ENCODE results near the gene VWA5B1. TPM values are rescaled to one million over a fixed set of nuclear protein-coding genes. Genes with fewer than 3 reads are reported as not detected.

VWA5B1 gene
- total and polyA plus RNA-seq, 9 donors: 0.04 to 0.65 (median 0.26) TPM

- no peak for DNase-seq
- Histone ChIP-seq H3K36me3 (ENCODE audit: control insufficient read depth, insufficient read depth, low read length) (no peaks in the 10 kb centered on the region), H3K27me3 (ENCODE audit: control insufficient read depth, insufficient read depth, low read length) (peaks cover 8% of the 10 kb centered on the region), H3K27ac (ENCODE audit: low read length) (no peak overlapping the region), H3K4me1 (ENCODE audit: control insufficient read depth, insufficient read depth, low read length) (peaks cover 25% of the 10 kb centered on the region), H3K9me3 (replicated peaks; ENCODE audit: control insufficient read depth, low read depth, low read length) (no peaks in the 10 kb centered on the region), H3K4me3 (ENCODE audit: low read length) (no peak overlapping the region)
- WGBS (ENCODE audit: insufficient coverage): 75% methylated on average over 11 of the region's 14 CpGs
Observed at GRCh38 chr1:20355101-20355827, 64.6 kb downstream of the VWA5B1 start.

DNA sequence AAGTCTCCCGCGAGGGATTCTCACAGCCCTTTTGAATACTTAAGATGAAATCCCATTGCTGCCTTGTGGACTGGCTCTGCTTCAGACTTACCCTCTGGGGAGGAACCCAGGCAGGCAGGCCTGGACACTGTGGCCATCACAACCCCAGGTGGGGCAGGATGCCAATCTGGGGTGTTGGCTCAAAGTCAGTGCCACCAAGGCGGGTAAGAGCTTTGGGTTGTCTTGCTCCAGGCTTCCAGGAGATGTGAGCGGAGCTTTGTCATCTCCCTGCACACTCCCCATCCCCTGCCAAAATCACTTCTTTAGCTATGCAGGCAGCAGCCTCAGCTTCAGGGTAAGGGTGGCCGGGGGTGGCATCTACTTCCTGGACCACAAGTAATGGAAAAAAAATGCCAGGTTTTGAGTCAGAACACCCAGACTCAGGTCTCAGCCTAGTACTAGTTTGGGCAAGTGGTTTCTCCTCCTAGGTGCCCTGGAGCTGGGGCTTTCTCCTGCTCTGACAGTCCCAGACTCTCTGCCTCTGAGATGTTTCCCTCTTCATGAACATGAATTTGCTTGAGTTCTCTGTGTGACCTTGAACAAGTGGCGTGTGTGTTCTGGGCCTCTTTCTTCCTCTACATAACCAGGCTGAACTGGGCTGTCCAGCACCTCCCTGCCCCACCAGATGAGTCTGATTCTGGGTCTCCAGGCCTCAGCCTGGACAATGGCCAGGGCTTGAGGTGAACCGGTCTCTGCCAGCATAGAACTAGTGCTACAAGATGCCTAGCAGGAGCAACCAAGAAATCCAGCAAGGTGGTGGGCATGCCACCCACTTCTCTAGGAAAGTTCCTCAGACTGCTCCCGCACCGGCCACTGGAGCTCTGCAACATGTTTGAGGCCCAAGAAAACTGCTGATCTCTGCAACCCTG is 65.4 kb downstream of the VWA5B1 start:
- Histone ChIP-seq H3K4me3 (ENCODE audit: low read length) (no peak overlapping the region), H3K27me3 (ENCODE audit: control insufficient read depth, insufficient read depth, low read length) (peaks cover 10% of the 10 kb centered on the region), H3K9me3 (replicated peaks; ENCODE audit: control insufficient read depth, low read depth, low read length) (no peaks in the 10 kb centered on the region), H3K36me3 (ENCODE audit: control insufficient read depth, insufficient read depth, low read length) (no peaks in the 10 kb centered on the region), H3K4me1 (ENCODE audit: control insufficient read depth, insufficient read depth, low read length) (peaks cover 28% of the 10 kb centered on the region), H3K27ac (ENCODE audit: low read length) (no peak overlapping the region)
- DNase-seq: no peak
- 88% methylated on average over 5 of the region's 9 CpGs for WGBS (ENCODE audit: insufficient coverage)

DNA sequence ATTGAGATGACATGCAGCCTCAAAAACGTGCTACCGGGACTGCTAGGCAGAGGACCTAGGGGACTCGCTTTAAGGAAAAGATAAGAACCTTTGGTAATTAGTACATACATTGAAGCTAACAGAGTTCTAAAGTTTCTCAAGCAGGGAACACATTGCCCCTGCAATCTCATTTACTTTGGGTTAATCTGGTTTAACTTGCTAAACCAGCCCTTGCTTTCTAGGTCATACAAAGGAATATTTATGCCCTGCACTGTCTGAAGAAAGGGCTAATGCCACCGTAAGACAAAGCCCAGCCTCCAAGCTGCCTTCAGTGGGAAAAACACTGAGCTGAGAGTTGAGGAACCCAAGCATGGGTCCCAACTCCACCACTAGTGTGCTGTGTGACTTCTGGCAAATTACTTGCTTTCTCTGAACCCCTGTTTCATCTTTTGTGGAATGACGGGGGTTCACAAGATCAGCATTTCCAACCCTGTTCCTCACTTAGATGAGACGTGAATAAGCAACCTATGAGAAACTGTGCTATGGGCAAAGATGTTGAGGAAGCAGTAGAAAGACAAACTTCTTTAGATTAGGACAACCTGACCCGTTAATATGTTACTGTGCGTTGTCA is 66.3 kb downstream of the VWA5B1 start:
- no peak for DNase-seq
- WGBS (ENCODE audit: insufficient coverage): 75% methylated on average over 3 of the region's 8 CpGs
- Histone ChIP-seq H3K27ac (ENCODE audit: low read length) (no peak overlapping the region), H3K4me3 (ENCODE audit: low read length) (no peak overlapping the region), H3K36me3 (ENCODE audit: control insufficient read depth, insufficient read depth, low read length) (no peaks in the 10 kb centered on the region), H3K4me1 (ENCODE audit: control insufficient read depth, insufficient read depth, low read length) (peaks cover 36% of the 10 kb centered on the region), H3K27me3 (ENCODE audit: control insufficient read depth, insufficient read depth, low read length) (peaks cover 12% of the 10 kb centered on the region), H3K9me3 (replicated peaks; ENCODE audit: control insufficient read depth, low read depth, low read length) (no peaks in the 10 kb centered on the region)

DNA sequence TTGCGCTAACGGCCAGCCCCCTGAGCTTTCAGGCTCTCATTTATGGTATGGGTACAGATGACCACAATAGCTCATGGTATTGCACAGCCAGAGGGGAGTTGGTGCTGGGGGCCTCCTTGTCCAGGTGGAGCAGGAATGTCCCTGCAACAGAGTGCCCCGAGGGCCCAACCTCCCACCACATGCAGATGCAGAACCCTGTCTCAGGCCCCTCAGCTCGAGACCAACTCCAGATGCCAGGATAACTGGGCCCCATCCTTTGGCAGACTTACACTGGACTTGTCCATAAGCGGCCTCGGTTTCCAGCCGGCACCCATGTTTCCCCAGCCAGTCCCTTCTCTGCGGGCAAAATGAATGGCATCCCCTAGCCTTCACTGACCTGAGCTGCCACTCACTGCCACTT is 67.1 kb downstream of the VWA5B1 start:
- peaks cover 37% of the 10 kb centered on the region for H3K4me1 ChIP-seq (ENCODE audit: control insufficient read depth, insufficient read depth, low read length)
- DNase-seq: no peak
- H3K9me3 ChIP-seq (replicated peaks; ENCODE audit: control insufficient read depth, low read depth, low read length): no peaks in the 10 kb centered on the region
- whole genome bisulfite sequencing (ENCODE audit: insufficient coverage): 84% methylated on average over 6 of the region's 8 CpGs
- H3K27me3 ChIP-seq (ENCODE audit: control insufficient read depth, insufficient read depth, low read length): peaks cover 13% of the 10 kb centered on the region
- H3K27ac ChIP-seq (ENCODE audit: low read length): no peak overlapping the region
- no peak overlapping the region for H3K4me3 ChIP-seq (ENCODE audit: low read length)
- H3K36me3 ChIP-seq (ENCODE audit: control insufficient read depth, insufficient read depth, low read length): no peaks in the 10 kb centered on the region

- no peaks in the 10 kb centered on the region for H3K36me3 ChIP-seq (ENCODE audit: control insufficient read depth, insufficient read depth, low read length)
- H3K4me3 ChIP-seq (ENCODE audit: low read length): no peak overlapping the region
- peaks cover 15% of the 10 kb centered on the region for H3K27me3 ChIP-seq (ENCODE audit: control insufficient read depth, insufficient read depth, low read length)
- no peaks in the 10 kb centered on the region for H3K9me3 ChIP-seq (replicated peaks; ENCODE audit: control insufficient read depth, low read depth, low read length)
- peaks cover 37% of the 10 kb centered on the region for H3K4me1 ChIP-seq (ENCODE audit: control insufficient read depth, insufficient read depth, low read length)
- 22% methylated on average over 12 of the region's 12 CpGs for WGBS (ENCODE audit: insufficient coverage)
- no peak overlapping the region for H3K27ac ChIP-seq (ENCODE audit: low read length)
- DNase-seq: peak; percentile 80
Observed at GRCh38 chr1:20358761-20359263, 68.1 kb downstream of the VWA5B1 start.

GRCh38 chr1:20359451-20360330 is 69.0 kb downstream of the VWA5B1 start:
- WGBS (ENCODE audit: insufficient coverage): 62% methylated on average over 11 of the region's 15 CpGs
- Histone ChIP-seq H3K4me1 (ENCODE audit: control insufficient read depth, insufficient read depth, low read length) (peaks cover 39% of the 10 kb centered on the region), H3K9me3 (replicated peaks; ENCODE audit: control insufficient read depth, low read depth, low read length) (no peaks in the 10 kb centered on the region), H3K27me3 (ENCODE audit: control insufficient read depth, insufficient read depth, low read length) (peaks cover 18% of the 10 kb centered on the region), H3K27ac (ENCODE audit: low read length) (no peak overlapping the region), H3K4me3 (ENCODE audit: low read length) (no peak overlapping the region), H3K36me3 (ENCODE audit: control insufficient read depth, insufficient read depth, low read length) (no peaks in the 10 kb centered on the region)
- no peak for DNase-seq

DNA sequence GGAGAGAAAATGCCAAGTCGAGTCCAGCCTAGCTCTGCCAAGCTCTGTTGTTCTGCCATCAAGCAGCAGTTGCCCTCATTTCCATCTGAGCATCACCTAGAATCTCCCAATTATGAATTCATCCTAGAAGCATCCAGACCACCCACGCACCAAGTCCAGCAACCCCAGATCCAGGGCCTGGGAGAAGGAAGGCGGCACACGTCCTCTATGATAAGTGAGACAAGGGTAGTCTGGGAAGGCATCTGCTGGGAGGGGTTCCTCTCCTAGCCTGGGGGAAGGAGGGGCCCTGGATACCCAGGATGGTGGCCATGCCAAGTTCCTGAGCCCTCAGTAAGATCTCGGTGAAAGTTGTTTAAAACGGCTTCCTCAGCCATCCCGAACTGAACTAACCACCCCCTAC is 70.7 kb downstream of the VWA5B1 start:
- peak; percentile 29 for DNase-seq
- peaks cover 34% of the 10 kb centered on the region for H3K27me3 ChIP-seq (ENCODE audit: control insufficient read depth, insufficient read depth, low read length)
- H3K4me3 ChIP-seq (ENCODE audit: low read length): no peak overlapping the region
- peaks cover 56% of the 10 kb centered on the region for H3K4me1 ChIP-seq (ENCODE audit: control insufficient read depth, insufficient read depth, low read length)
- H3K9me3 ChIP-seq (replicated peaks; ENCODE audit: control insufficient read depth, low read depth, low read length): no peaks in the 10 kb centered on the region
- H3K27ac ChIP-seq (ENCODE audit: low read length): no peak overlapping the region
- no peaks in the 10 kb centered on the region for H3K36me3 ChIP-seq (ENCODE audit: control insufficient read depth, insufficient read depth, low read length)
- 69% methylated on average over 4 of the region's 7 CpGs for WGBS (ENCODE audit: insufficient coverage)

- peaks cover 57% of the 10 kb centered on the region for H3K4me1 ChIP-seq (ENCODE audit: control insufficient read depth, insufficient read depth, low read length)
- H3K4me3 ChIP-seq (ENCODE audit: low read length): no peak overlapping the region
- WGBS (ENCODE audit: insufficient coverage): 11% methylated on average over 6 of the region's 8 CpGs
- H3K27ac ChIP-seq (ENCODE audit: low read length): no peak overlapping the region
- H3K9me3 ChIP-seq (replicated peaks; ENCODE audit: control insufficient read depth, low read depth, low read length): no peaks in the 10 kb centered on the region
- peak; percentile 45 for DNase-seq
- no peaks in the 10 kb centered on the region for H3K36me3 ChIP-seq (ENCODE audit: control insufficient read depth, insufficient read depth, low read length)
- H3K27me3 ChIP-seq (ENCODE audit: control insufficient read depth, insufficient read depth, low read length): peaks cover 38% of the 10 kb centered on the region
Observed at GRCh38 chr1:20361805-20362381, 71.2 kb downstream of the VWA5B1 start.

GRCh38 chr1:20362856-20363255 is 72.2 kb downstream of the VWA5B1 start:
- Histone ChIP-seq H3K36me3 (ENCODE audit: control insufficient read depth, insufficient read depth, low read length) (no peaks in the 10 kb centered on the region), H3K4me1 (ENCODE audit: control insufficient read depth, insufficient read depth, low read length) (peaks cover 56% of the 10 kb centered on the region), H3K9me3 (replicated peaks; ENCODE audit: control insufficient read depth, low read depth, low read length) (no peaks in the 10 kb centered on the region), H3K27ac (ENCODE audit: low read length) (no peak overlapping the region), H3K27me3 (ENCODE audit: control insufficient read depth, insufficient read depth, low read length) (peaks cover 45% of the 10 kb centered on the region), H3K4me3 (ENCODE audit: low read length) (no peak overlapping the region)
- no peak for DNase-seq
- WGBS (ENCODE audit: insufficient coverage): no CpG with 5 or more reads among the region's 2 CpGs
